ENCODE measurements around the gene USP24.
"Not testable (repeated sequence)": the region's sequence is repeated elsewhere in the genome, so short reads cannot be mapped to it uniquely, and the experiment has no call there.

Gene USP24

DNA sequence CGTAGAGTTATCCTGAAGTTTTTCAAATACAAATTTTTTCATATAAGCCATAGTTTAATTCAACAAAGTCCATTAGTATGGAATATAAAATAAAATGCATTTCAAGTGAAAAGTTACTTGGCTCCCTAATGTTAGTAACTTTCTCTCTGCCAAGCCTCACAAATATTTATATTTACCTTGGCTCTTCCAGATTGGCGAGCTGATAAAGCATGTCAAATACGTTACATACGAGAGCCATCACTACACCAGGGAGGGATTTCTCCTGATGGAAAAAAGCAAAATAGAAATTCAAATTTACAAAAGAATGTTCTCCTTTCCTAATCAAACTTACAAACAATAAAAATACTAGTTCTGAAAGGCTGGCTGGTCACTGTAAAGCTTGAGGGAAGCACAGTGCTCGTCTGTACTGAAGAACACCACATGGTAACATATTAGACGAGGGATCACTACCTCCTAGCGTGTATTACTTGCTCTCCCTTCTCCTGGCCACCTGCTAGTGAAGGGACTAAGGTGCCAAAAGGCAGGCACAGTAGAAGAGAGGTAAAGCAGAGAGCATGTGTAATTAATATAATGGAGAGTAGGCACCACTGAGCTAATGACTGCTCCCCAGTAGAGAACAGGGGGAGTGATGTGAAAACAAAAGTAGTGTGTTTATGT, 80.9 kb downstream of the USP24 start:
- DNase-seq (ENCODE audit: low read depth): no peak
- no peak overlapping the region for H3K4me3 ChIP-seq (ENCODE audit: low read depth, low read length)

DNA sequence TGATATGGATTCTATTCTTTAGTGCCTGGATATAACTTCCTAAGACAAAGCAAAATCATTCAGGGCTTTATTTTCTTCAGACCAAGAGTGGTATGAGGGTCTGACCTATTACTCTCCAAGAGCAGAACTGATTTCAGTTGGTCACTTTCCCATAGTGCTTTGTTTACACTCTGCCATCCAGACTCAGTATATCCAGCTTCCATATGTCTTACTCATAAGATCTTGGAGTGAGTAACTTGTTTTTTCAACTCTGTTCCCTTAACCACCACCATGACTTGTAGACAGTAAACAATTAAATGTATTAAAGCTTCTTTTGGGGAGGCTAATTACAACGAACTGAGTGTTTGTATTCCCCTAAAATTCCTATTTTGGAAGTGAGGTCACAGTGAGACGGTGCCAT, 83.4 kb downstream of the USP24 start:
- H3K4me3 ChIP-seq (ENCODE audit: low read depth, low read length): no peak overlapping the region
- DNase-seq (ENCODE audit: low read depth): peak; percentile 41

DNA sequence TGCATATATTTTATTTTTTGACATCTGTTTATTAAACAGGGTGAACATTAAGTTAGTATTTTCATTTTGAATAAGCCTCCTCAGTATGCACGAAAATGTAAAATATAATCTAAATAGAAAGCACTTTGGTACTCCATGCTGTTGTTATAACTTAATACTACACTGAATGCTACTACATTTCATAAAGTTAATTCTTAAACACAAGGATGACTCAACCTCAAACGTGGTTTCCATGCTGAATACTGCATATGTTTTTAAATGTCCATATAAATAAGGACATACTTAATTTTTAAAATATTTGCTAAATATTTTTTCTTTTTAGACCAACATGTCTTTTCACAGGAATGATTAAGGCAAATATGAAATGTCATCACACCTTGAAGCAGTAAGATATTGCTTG, 83.9 kb downstream of the USP24 start:
- no peak for DNase-seq (ENCODE audit: low read depth)
- H3K4me3 ChIP-seq (ENCODE audit: low read depth, low read length): no peak overlapping the region

DNA sequence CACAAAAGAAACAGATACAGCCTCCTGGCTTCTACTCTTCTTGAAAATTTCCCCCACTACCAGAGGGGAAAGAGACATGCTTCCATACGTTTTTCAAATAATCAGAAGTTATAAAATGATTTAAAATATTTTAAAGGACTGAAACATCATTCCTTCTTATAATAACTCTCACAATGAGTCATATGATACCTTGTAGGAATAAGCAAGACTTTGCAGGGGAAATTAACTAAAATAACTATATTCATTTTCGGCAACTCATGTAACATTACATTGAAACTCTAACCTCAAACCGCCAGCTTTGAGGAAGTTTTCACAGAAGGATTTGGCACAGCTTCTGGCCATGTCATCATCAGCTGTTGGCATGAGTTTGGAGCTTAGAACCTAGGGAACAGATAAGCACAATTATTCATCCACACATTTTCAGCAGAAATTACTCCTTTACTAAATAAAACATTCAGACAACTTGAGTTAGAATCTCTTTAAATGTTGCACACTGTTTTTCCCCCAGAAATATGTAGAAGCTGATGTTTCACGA, 85.9 kb downstream of the USP24 start:
- peak; percentile 27 for DNase-seq (ENCODE audit: low read depth)
- H3K4me3 ChIP-seq (ENCODE audit: low read depth, low read length): no peak overlapping the region

DNA sequence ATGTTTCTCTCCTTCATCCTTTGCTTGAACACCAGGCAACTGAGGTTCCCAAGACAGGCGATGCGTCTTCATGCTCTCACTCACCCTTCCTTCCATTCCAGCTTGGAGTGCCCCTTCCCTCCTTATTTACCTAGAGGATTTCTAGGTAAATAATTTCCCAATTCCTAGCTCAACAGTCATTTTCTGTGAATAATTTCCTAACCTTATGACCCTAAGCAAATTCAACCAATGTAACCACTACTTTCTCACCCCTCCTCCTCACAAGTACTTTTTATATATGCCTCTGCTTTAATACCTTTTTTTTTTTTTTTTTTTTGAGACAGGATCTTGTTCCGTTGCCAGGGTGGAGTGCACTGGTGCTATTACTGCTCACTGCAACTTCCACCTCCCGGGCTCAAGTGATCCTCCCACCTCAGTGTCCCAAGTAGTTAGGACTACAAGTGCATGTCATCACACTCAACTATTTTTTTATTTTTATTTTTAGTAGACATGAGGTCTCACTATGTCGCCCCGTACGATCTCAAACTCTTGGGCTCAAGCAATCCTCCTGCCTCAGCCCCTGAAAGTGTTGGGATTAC, 86.7 kb downstream of the USP24 start:
- no peak overlapping the region for H3K4me3 ChIP-seq (ENCODE audit: low read depth, low read length)
- no peak for DNase-seq (ENCODE audit: low read depth)

DNA sequence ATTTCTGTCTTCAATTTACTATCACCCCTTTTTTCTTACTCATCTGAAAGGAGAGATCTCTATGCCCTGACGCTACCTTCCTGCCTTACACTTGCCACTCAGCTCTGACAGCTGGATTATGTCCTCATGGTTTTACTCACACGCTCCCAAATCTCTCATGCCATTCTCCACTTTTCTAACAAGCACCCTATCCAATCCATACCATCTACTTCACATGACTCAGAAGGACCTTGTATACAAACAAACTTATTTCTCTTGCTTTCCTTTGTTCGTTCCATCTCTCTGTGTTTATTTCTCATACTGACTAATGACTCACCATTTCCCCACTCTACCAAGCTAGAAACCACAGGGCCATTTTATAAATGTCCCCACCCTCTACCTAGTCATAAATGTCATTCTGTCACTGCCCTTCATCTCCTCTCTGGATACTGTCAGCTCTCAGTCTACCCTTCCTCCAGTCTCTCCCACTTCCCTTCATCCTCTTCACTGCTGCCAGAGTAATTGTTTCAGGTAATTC, 87.3 kb downstream of the USP24 start:
- no peak overlapping the region for H3K4me3 ChIP-seq (ENCODE audit: low read depth, low read length)
- DNase-seq (ENCODE audit: low read depth): no peak

DNA sequence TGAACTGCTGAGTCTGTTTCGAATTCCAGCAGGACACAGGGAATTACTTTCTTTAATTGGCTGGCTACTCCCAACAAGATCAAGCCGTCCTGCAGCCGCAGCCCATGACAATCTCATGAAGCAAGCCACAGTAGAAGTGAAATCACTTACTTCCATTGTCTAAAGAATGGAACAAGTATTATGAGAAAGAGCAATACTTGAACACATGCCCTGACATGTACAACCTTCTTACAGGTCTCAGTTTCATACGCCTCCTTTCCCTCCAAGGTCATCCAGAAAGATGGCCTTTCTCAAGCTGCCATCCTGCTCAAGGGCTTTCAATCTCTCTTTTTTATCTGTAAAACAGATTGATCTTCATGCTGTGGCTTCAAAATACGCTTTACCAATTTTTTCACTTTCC, 90.7 kb downstream of the USP24 start:
- no peak for DNase-seq (ENCODE audit: low read depth)
- no peak overlapping the region for H3K4me3 ChIP-seq (ENCODE audit: low read depth, low read length)

DNA sequence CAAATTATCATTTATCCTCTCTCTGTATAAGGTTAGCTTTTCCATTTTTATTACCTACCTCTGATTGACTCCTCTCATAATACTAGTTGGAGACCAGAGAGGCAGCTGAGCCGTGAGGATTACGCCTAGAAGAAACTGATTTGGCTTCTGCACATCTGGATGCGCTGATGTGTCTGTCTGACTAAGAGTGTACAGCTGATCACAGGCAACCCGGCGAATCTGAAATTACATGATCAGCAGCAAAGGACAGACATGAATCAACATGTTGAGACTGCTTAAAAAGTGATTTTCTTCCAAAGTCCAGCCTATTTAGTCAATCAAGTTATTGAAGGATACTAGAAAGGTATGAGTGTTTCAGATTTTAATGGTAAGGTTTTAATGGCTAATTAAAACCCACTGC, 94.6 kb downstream of the USP24 start:
- no peak overlapping the region for H3K4me3 ChIP-seq (ENCODE audit: low read depth, low read length)
- DNase-seq (ENCODE audit: low read depth): no peak

DNA sequence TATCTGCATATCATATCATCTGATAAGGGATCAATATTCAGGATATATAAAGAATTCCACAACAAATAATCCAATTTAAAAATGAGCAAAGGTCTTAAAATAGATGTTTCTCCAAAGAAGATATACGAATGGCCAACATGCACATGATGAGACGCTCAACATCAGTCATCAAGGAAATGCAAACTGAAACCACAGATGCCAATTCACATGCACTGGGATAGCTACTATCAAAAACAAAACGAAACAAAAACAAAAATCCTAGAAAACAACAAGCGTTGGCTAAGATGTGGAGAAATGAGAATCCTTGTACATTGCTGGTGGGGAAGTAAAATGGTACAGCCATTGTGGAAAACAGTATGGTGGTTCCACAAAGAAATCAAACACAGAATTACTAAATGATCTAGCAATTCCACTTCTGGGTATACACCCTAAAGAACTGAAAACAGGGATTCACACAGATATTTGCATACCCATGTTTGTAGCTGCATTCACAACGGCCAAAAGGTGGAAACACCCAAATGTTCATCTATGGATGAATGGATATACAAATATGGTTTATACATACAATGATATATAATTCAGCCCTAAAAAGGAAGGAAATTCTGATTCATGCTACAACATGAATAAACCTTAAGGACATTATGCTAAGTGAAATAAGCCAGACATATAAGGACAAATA, 96.4 kb downstream of the USP24 start:
- DNase-seq (ENCODE audit: low read depth): no peak
- no peak overlapping the region for H3K4me3 ChIP-seq (ENCODE audit: low read depth, low read length)

DNA sequence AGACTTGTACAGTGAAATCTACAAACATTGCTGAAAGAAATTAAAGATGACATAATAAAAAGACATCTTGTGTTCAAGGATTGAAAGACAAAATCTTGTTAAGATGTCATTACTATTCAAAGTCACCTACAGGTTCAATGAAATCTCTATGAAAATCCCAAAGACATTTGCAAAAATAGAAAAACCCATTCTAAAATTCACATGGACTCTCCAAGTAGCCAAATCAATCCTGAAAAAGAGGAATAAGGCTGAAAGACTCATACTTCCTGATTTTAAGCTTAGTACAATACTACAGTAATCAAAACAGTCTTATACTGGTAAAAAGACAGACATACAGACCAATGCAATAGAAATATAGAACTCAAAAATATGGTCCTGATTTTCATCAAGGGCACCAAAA, 97.2 kb downstream of the USP24 start:
- no peak for DNase-seq (ENCODE audit: low read depth)

DNA sequence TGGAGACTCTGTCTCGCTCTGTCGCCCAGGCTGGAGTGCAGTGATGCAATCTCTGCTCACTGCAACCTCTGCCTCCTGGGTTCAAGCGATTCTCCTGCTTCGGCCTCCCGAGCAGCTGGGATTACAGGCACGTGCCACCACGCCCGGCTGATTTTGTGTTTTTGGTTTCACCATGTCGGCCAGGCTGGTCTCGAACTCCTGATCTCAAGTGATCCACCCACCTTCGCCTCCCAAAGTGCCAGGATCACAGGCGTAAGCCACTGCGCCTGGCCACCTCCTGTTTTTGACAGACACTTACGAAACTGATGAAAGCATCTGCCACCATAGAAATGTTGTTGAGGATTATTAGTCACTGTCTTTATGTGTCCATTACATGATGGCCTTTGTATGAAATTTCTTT, 106.2 kb downstream of the USP24 start:
- H3K4me3 ChIP-seq (ENCODE audit: low read depth, low read length); DNase-seq (ENCODE audit: low read depth): not testable (repeated sequence)

More for the DNA sequence above, 97.2 kb downstream of the USP24 start:
- H3K4me3 ChIP-seq (ENCODE audit: low read depth, low read length): no peak overlapping the region

DNA sequence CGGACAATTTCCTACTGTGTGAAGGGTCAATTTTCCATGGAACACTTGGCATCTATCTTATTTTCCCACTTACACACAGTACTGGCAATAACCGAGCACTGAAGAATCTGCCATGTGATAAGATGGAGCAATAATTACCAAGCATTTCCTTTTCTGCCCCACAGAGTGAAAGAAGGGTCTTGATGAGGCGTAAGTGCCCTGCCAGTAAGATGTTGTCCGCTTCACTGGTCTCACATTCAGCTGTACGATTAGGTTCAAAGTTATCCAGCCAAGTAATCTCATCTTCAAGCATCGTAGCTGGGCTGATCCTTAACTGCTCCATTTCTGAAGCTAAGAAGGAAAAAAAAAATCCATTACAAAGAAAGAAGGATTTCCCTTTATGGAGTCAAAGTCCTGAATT, 108.1 kb downstream of the USP24 start:
- no peak for DNase-seq (ENCODE audit: low read depth)
- H3K4me3 ChIP-seq (ENCODE audit: low read depth, low read length): no peak overlapping the region

DNA sequence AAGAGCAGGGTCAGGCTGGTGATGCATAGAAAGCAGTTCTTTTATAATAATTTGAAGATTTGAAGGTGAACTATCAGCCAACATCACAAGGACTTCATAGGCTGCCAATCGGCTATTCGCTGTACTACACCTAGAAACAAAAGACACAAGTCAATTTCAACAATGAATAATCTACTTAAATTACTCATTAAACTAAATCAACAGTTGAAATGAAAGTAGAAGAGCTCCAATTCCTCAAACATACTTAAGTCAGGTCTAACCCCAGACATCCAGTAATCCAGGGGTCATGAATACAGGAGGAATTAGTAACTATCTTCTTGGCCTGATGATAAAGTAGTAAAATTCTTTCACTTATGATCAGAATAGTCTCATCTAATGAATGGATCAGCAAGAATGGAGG, 111.3 kb downstream of the USP24 start:
- no peak overlapping the region for H3K4me3 ChIP-seq (ENCODE audit: low read depth, low read length)
- no peak for DNase-seq (ENCODE audit: low read depth)

DNA sequence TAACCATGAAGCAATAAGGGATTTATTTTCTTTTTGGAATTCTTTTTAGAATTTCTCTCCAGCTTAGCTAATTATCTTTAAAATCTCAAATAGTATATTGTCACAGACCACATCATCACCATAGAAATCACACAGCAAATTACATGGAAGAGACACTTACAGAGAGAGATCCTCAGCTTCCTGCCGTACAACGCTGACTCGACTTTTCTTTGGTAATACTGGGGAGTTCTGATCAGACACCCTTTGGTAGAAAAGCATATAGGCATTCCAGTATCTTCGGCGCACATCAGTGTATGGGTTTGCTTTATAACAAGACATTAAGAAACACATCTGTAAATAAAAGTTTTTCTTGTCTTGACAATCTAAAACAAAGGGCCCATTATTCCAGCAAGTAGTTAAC, 120.1 kb downstream of the USP24 start:
- no peak for DNase-seq (ENCODE audit: low read depth)
- no peak overlapping the region for H3K4me3 ChIP-seq (ENCODE audit: low read depth, low read length)

DNA sequence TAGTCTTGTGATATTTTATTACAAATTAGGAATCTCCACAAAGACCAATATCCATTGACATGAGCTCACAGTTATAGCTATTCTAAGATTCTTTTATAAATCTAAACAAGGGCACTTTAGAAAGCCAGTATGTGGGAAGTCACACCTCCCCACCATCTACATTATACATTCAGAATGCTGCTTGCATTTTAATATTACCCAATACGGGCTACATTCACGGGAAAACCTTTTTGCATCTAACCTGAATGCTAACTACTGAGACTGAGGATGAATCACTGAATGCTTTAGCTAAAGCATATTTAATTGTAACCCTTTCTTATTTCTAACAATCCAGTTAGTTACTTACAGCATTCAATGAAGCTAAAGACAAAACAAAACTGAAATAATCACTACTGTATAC, 122.7 kb downstream of the USP24 start:
- no peak for DNase-seq (ENCODE audit: low read depth)
- H3K4me3 ChIP-seq (ENCODE audit: low read depth, low read length): no peak overlapping the region

DNA sequence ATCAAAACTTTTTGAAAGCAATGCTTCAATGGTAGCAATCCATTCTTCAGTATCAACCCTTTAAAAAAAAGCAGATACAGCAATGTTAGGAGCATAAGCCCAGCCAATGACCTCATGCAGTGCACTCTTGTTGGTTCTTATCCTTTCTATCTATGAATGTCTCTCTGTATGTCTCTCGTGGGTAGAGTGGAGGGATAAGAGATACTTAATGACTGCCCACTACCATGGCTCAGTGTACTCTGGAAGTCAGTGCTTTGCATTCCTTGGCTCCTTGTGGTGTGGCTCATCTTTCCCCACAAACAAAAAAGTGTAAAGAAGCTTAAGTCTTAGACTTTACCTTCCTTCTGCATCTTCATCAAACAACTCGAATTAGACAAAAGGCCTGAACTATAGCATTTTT, 125.5 kb downstream of the USP24 start:
- DNase-seq (ENCODE audit: low read depth): no peak
- no peak overlapping the region for H3K4me3 ChIP-seq (ENCODE audit: low read depth, low read length)

DNA sequence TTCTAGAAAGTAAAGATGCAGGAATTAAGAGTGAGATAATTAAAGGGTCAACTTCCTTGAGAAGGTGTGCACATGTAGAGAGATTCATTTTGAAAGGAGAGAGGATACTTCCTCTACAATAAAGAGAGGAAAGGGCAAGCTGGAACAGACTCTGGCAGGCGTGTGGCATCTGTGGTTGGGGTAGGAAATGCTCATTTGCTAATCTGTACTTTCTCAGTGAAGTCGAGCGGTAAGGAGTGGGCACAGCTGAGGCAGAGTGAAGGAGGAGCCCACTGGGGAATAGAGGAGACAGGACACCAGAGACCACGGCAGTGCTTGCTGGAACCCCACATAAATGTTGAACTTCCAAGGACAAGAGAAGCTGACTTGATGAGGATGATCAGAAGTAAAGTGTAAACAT, 126.8 kb downstream of the USP24 start:
- DNase-seq (ENCODE audit: low read depth): no peak
- H3K4me3 ChIP-seq (ENCODE audit: low read depth, low read length): no peak overlapping the region

DNA sequence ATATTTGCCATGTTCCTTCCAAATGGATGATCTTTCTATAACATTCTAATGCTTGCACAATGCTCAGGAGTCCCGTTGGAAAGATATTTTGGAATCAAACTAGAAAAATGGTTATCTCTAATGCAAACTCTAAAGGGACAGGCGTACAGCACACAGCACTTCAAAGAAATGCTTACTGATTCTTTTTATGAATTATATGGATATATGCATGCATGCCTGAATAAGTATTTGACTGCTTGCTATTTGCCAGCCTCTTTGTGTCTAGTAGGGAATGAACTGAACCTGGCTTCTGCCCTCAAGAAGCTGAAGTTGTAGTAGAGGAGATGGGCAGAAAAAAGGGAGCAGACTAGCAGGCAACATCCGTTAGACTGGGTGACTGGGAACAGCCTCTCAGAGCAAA, 127.7 kb downstream of the USP24 start:
- no peak for DNase-seq (ENCODE audit: low read depth)
- H3K4me3 ChIP-seq (ENCODE audit: low read depth, low read length): no peak overlapping the region

DNA sequence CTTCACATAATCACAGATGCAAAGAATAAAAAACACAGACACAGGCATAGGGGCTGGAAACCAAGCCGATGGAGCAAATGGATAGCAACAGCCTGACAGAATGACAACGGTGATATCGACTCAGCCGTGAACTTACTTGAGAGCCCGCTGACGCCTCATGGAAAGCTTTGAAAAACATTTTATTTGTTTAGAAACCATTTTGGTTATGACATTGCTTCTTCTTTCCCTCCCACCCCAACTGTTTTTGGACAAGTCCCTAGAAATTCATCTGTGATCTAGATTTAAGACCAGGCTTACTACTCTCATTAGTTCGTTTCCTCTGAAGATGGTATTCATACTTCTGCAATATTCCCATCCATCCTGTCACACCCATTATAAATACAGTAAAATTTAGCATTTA, 130.9 kb downstream of the USP24 start:
- H3K4me3 ChIP-seq (ENCODE audit: low read depth, low read length): no peak overlapping the region
- DNase-seq (ENCODE audit: low read depth): no peak

DNA sequence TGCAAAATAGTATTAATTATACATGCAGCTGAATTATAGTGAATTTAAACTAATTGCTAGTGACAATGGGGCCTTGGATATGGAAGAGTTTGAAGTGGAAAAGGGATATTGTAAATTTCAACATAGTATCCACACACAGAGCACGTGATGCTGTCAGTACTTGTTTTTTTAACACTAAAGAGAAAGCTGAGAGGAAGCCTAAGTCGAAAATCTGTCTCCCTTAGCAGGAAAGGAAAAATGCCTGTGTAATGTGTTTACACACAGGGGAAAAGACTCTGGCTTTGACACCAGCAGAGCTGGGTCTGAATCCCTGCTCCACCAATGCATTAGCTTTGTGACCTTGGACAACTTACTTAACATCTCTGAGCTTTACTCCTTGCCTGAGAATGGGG, 133.3 kb downstream of the USP24 start:
- no peak overlapping the region for H3K4me3 ChIP-seq (ENCODE audit: low read depth, low read length)
- DNase-seq (ENCODE audit: low read depth): no peak

Measured in skeletal muscle cell (primary cell).